GM12873 (cell line): Measurements from ENCODE around the gene KASH5.

Source experiments
- CTCF ChIP-seq: IDR thresholded peaks from 2 replicates; pipeline ENCODE4 v1.5.1; 2012; ENCODE audit warnings: low read depth, mild to moderate bottlenecking, moderate library complexity, low read length, control low read depth; ENCODE audit not compliant: insufficient read depth; ENCODE audit errors: missing control alignments

The KASH5 gene

GRCh38 chr19:49363268-49364082 lies 24.6 kb upstream of the KASH5 start, which contains the start of gene DKKL1:
TSS of gene DKKL1 (plus strand) at chr19:49363877. CDS start at chr19:49363999, 122 bp downstream.
- no peak for TF ChIP-seq CTCF

GRCh38 chr19:49364083-49364737 lies 23.8 kb upstream of the KASH5 start:
- TF ChIP-seq CTCF: no peak

- TF ChIP-seq CTCF: no peak
These were observed 21.9 kb upstream of the KASH5 start for GRCh38 chr19:49366110-49366509.

- no peak for TF ChIP-seq CTCF
These were observed 19.2 kb upstream of the KASH5 start for GRCh38 chr19:49368711-49369358.

- no peak for TF ChIP-seq CTCF
These were observed 16.9 kb upstream of the KASH5 start for GRCh38 chr19:49371184-49371583.

GRCh38 chr19:49374665-49375434 lies 13.2 kb upstream of the KASH5 start:
- TF ChIP-seq CTCF: no peak
